DND-41 (cell line): ENCODE data around the gene HSPA12A.

Experiments used
- ATAC-seq: fragments of 200-7000 bp; cut with Tn5 transposase; 3 replicates; pipeline ENCODE4 v1.9.1; 2021; ENCODE audit warnings: low read depth; ENCODE audit not compliant: insufficient read depth
- DNase-seq: peaks from one replicate; pipeline ENCODE4 v3.0.0-alpha.2; 2020
- H2AFZ ChIP-seq: 2 replicates; pipeline ENCODE4 v1.6.0; 2012; ENCODE audit warnings: low read depth, low read length
- H3K27ac ChIP-seq: 2 replicates; pipeline ENCODE4 v1.5.1; 2012; ENCODE audit warnings: low read length, inconsistent platforms
- H3K27me3 ChIP-seq: fragments of 200-600 bp; sonication (generic); 2 replicates; pipeline ENCODE4 v1.6.0; 2012; ENCODE audit warnings: low read length, mild to moderate bottlenecking, inconsistent platforms; ENCODE audit not compliant: insufficient read depth, poor library complexity
- H3K36me3 ChIP-seq: 2 replicates; pipeline ENCODE4 v1.5.1; 2012; ENCODE audit warnings: low read length, inconsistent platforms; ENCODE audit not compliant: insufficient read depth
- H3K4me1 ChIP-seq: 2 replicates; pipeline ENCODE4 v1.5.1; 2012; ENCODE audit warnings: mild to moderate bottlenecking, low read length; ENCODE audit not compliant: insufficient read depth
- H3K4me2 ChIP-seq: 2 replicates; pipeline ENCODE4 v1.6.0; 2012; ENCODE audit warnings: mild to moderate bottlenecking, moderate library complexity, low read length, inconsistent platforms; ENCODE audit not compliant: insufficient read depth
- H3K4me3 ChIP-seq, 2 experiments: fragments of 200-600 bp in 1 of 2; shearing (Covaris generic) in 1 of 2; 2 replicates each; pipeline ENCODE4 v1.5.1; 2012 to 2016; ENCODE audit warnings: inconsistent platforms in 2 of 2, low read length in 2 of 2, mild to moderate bottlenecking in 2 of 2, low read depth in 1 of 2, moderate library complexity in 1 of 2
- H3K79me2 ChIP-seq: 2 replicates; pipeline ENCODE4 v1.6.0; 2012; ENCODE audit warnings: low read length, inconsistent platforms; ENCODE audit not compliant: insufficient read depth
- H3K9ac ChIP-seq: 2 replicates; pipeline ENCODE4 v1.6.0; 2012; ENCODE audit warnings: low read depth, mild to moderate bottlenecking, inconsistent platforms, low read length, moderate library complexity
- H3K9me3 ChIP-seq: 2 replicates; pipeline ENCODE4 v1.5.1; 2012; ENCODE audit warnings: low read length, moderate library complexity, mild to moderate bottlenecking, inconsistent platforms; ENCODE audit not compliant: insufficient read depth, severe bottlenecking
- H4K20me1 ChIP-seq: 2 replicates; pipeline ENCODE4 v1.6.0; 2012; ENCODE audit warnings: low read length; ENCODE audit not compliant: insufficient read depth
- CTCF ChIP-seq: IDR thresholded peaks from 2 replicates; pipeline ENCODE4 v1.5.1; 2012; ENCODE audit warnings: borderline replicate concordance, low read length, moderate library complexity, mild to moderate bottlenecking; ENCODE audit not compliant: poor library complexity, severe bottlenecking; ENCODE audit errors: extremely low read depth
- EZH2 ChIP-seq: IDR thresholded peaks from 3 replicates; pipeline ENCODE4 v1.6.1; 2012; ENCODE audit warnings: borderline replicate concordance, low read depth, mild to moderate bottlenecking, moderate library complexity, low read length, inconsistent platforms; ENCODE audit not compliant: severe bottlenecking

The HSPA12A gene

DNA sequence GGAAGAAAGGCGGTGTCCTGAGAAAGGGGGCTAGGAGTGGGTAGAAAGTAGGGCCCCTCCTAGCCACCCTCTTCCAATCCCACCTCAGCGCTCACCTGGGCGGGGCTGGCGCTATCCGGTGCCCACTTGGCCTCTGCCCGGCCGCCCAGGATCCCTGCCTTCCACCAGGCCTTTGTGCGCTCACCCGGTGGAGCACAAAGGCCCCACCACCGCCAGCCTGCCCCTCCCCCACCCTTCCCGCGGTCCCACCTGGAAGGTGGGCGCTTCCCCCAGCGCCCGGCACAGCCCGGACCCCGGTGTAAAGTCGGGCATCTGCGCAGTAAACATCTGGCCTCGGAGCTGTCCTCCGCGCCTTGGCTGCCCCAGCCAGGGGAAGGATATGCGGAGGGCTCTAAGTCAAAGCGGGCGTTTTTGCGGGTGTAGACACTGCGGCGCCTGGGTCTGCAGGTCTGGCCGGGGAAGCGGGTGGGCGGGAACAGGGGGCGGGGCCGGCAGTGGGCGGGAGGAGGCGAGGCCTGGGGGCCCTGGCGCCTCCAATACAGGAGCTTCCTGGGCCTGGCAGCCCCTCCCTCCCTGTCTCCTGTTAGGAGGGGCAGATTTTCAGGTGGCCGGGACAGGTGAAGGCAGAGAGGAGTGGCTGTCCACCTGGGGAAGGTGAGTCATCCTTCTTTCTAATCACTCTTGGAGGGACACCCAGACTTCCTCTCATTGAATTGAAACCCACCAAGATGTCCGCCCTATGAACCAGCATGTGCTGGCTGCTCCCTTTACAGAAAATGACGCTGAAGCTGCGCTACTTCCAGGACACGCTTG is 72.3 kb downstream of the HSPA12A start:
- H3K27me3 ChIP-seq: no peaks in the 10 kb centered on the region
- H3K36me3 ChIP-seq: no peaks in the 10 kb centered on the region
- no peak overlapping the region for H3K27ac ChIP-seq
- H3K4me3 ChIP-seq: no peak overlapping the region
- TF ChIP-seq EZH2 (no peak), CTCF (no peak)
- DNase-seq (no peak), ATAC-seq (no peak)
- H2AFZ ChIP-seq: no peak overlapping the region
- H3K4me2 ChIP-seq: no peak overlapping the region
- no peaks in the 10 kb centered on the region for H4K20me1 ChIP-seq
- no peaks in the 10 kb centered on the region for H3K9me3 ChIP-seq
- H3K4me1 ChIP-seq: no peaks in the 10 kb centered on the region
- no peak overlapping the region for H3K9ac ChIP-seq
- no peaks in the 10 kb centered on the region for H3K79me2 ChIP-seq

DNA sequence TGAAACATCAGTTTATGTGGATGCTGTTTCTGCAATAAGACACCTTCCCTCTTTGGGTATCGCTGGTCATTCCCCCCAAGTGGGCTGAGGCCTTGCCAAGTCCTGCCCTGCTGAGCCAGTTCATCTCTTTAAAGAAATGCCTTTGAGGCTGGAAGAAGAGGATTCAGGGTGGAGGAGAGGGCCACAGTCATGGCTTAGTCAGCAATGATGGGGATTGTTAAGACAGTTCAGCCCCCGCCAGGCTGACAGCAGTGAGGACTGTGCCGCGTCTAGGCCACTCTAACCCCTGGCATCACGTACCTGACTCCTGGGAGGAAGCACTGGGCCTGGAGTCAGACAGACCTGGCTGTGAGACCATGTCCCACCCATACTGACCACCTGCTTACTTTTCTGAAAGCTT is 73.3 kb downstream of the HSPA12A start:
- TF ChIP-seq EZH2: no peak
- H3K4me3 ChIP-seq: no peak overlapping the region
- no peak overlapping the region for H3K9ac ChIP-seq

DNA sequence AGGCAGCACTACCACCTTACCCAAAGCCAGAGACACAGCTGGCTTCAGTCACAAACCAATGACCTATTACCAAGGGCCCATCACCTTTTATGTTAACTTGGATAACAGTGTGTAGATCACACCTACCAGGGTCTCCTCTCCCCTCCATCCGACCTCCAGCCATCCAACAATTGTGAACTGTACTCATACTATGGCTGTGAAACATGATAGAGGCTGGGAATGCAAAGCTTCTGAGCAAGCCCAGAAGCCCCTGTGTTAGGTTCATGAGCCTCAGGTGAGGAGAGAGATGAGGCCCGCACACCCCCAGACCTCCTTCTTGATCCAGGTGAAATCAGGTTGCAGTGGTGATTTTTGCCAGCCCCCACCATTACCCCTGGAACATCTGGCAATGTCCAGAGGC is 73.9 kb downstream of the HSPA12A start:
- no peaks in the 10 kb centered on the region for H3K27me3 ChIP-seq
- no peaks in the 10 kb centered on the region for H3K79me2 ChIP-seq
- no peak overlapping the region for H3K4me2 ChIP-seq
- DNase-seq (no peak), ATAC-seq (no peak)
- H3K4me3 ChIP-seq: no peak overlapping the region
- H4K20me1 ChIP-seq: no peaks in the 10 kb centered on the region
- H3K27ac ChIP-seq: no peak overlapping the region
- H3K9me3 ChIP-seq: no peaks in the 10 kb centered on the region
- H3K36me3 ChIP-seq: no peaks in the 10 kb centered on the region
- no peak for TF ChIP-seq EZH2
- no peak for TF ChIP-seq CTCF
- no peaks in the 10 kb centered on the region for H3K4me1 ChIP-seq
- no peak overlapping the region for H2AFZ ChIP-seq
- no peak overlapping the region for H3K9ac ChIP-seq

More for the DNA sequence above, 73.3 kb downstream of the HSPA12A start:
- ATAC-seq: no peak
- H3K27me3 ChIP-seq: no peaks in the 10 kb centered on the region
- no peaks in the 10 kb centered on the region for H3K79me2 ChIP-seq
- no peaks in the 10 kb centered on the region for H3K4me1 ChIP-seq
- H4K20me1 ChIP-seq: no peaks in the 10 kb centered on the region
- DNase-seq: no peak
- H3K27ac ChIP-seq: no peak overlapping the region
- H3K36me3 ChIP-seq: no peaks in the 10 kb centered on the region
- no peaks in the 10 kb centered on the region for H3K9me3 ChIP-seq
- H3K4me2 ChIP-seq: no peak overlapping the region
- H2AFZ ChIP-seq: no peak overlapping the region

- Histone ChIP-seq H3K36me3 (no peaks in the 10 kb centered on the region), H3K4me2 (no peak overlapping the region), H3K27ac (no peak overlapping the region), H4K20me1 (no peaks in the 10 kb centered on the region), H3K9ac (no peak overlapping the region), H3K4me1 (no peaks in the 10 kb centered on the region), H3K27me3 (no peaks in the 10 kb centered on the region), H3K4me3 (no peak overlapping the region), H3K79me2 (no peaks in the 10 kb centered on the region), H3K9me3 (no peaks in the 10 kb centered on the region), H2AFZ (no peak overlapping the region)
- no peak for DNase-seq
- no peak for TF ChIP-seq CTCF
- TF ChIP-seq EZH2: no peak
- ATAC-seq: no peak
Observed at GRCh38 chr10:116668018-116668417, 74.3 kb downstream of the HSPA12A start.
